Liver (tissue), 3 donors: Measurements from ENCODE around the gene PFKL.

ENCODE experiments used
- CTCF ChIP-seq: fragments of 150-350 bp; IDR thresholded peaks from 2 replicates; pipeline ENCODE4 v1.5.1; 2017; ENCODE audit warnings: improper control_type of control experiment, low read depth, low read length; ENCODE audit not compliant: missing input control
- EGR1 ChIP-seq, 2 donors: IDR thresholded peaks; 2 replicates each; pipeline ENCODE4 v1.6.1; 2016 to 2018; ENCODE audit warnings: antibody characterized with exemption in 2 of 2, low read depth in 2 of 2
- FOXA1 ChIP-seq: IDR thresholded peaks from 2 replicates; pipeline ENCODE4 v1.6.1; 2016; ENCODE audit warnings: antibody characterized with exemption
- GABPA ChIP-seq, 2 donors: IDR thresholded peaks in 1 of 2; conservative IDR thresholded peaks in 1 of 2; 2 replicates each; pipeline ENCODE4 v1.6.1; 2016; ENCODE audit warnings: antibody characterized with exemption in 2 of 2, mild to moderate bottlenecking in 1 of 2, moderate library complexity in 1 of 2
- HNF4G ChIP-seq: IDR thresholded peaks from 2 replicates; pipeline ENCODE4 v1.6.1; 2016; ENCODE audit warnings: antibody characterized with exemption
- JUND ChIP-seq, 2 donors: IDR thresholded peaks; 2 replicates each; pipeline ENCODE4 v1.6.1; 2016; ENCODE audit warnings: antibody characterized with exemption in 2 of 2
- MAX ChIP-seq: IDR thresholded peaks from 2 replicates; pipeline ENCODE4 v1.6.1; 2016; ENCODE audit warnings: antibody characterized with exemption
- RAD21 ChIP-seq, 2 donors: IDR thresholded peaks; 2 replicates each; pipeline ENCODE4 v1.6.1; 2016; ENCODE audit warnings: antibody characterized with exemption in 2 of 2, mild to moderate bottlenecking in 2 of 2
- REST ChIP-seq: IDR thresholded peaks from 2 replicates; pipeline ENCODE4 v1.6.1; 2016; ENCODE audit warnings: antibody characterized with exemption, mild to moderate bottlenecking
- RXRA ChIP-seq, 2 donors: IDR thresholded peaks; 2 replicates each; pipeline ENCODE4 v1.6.1; 2017 to 2018; ENCODE audit warnings: antibody characterized with exemption in 2 of 2, mild to moderate bottlenecking in 1 of 2
- SP1 ChIP-seq: IDR thresholded peaks from 2 replicates; pipeline ENCODE4 v1.6.1; 2018; ENCODE audit warnings: antibody characterized with exemption, mild to moderate bottlenecking
- TAF1 ChIP-seq: conservative IDR thresholded peaks from 2 replicates; pipeline ENCODE4 v1.6.1; 2016; ENCODE audit warnings: antibody characterized with exemption, mild to moderate bottlenecking
- YY1 ChIP-seq: IDR thresholded peaks from 2 replicates; pipeline ENCODE4 v1.6.1; 2016; ENCODE audit warnings: antibody characterized with exemption, mild to moderate bottlenecking
- ZBTB33 ChIP-seq: IDR thresholded peaks from 2 replicates; pipeline ENCODE4 v1.6.1; 2016; ENCODE audit warnings: antibody characterized with exemption
- donor health status: healthy.
- donor health status: healthy.

GRCh38 chr21:44301141-44301540 lies 1.3 kb downstream of the PFKL start:
- TF ChIP-seq GABPA (IDR thresholded peaks at IDR 0.05 in 1 of 2, conservative IDR thresholded peaks at IDR 0.05 in 1 of 2) = no peak
- TF ChIP-seq CTCF = no peak
- TF ChIP-seq RAD21 (IDR thresholded peaks at IDR 0.05) = no peak
- no peak for TF ChIP-seq RXRA (IDR thresholded peaks at IDR 0.05)
- TF ChIP-seq HNF4G = no peak
- no peak for TF ChIP-seq ZBTB33
- TF ChIP-seq TAF1 = no peak
- no peak for TF ChIP-seq MAX
- TF ChIP-seq REST = no peak
- no peak for TF ChIP-seq YY1
- TF ChIP-seq EGR1 (IDR thresholded peaks at IDR 0.05; ENCODE audit: low read depth in 2 of 2) = no peak
- TF ChIP-seq JUND (IDR thresholded peaks at IDR 0.05) = no peak
- TF ChIP-seq FOXA1 = no peak
- TF ChIP-seq SP1 = no peak
